ENCODE measurements around the gene EDNRA.

The EDNRA gene

DNA sequence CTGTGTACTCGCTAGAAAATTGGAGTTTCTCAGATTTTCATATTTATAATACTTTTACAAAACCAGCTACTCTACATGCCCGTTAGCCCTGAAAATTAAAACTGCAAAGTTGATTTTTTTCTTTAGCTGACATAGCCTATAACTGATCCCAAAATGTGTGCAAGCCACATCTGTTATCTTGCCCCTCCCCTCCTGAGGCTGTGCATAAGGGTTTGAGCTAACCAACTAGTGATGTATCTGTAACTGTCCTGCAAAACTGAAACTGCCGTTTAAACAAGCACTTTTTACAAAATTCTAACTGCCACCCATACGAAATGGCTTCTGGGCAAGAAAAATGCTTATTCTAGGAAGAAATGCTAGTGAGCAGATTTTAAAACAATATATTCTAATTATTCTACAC lies 59.1 kb downstream of the EDNRA start:
- DNase-seq (ENCODE audit: low read depth in 2 of 2, low spot score in 1 of 2), result no peak

DNA sequence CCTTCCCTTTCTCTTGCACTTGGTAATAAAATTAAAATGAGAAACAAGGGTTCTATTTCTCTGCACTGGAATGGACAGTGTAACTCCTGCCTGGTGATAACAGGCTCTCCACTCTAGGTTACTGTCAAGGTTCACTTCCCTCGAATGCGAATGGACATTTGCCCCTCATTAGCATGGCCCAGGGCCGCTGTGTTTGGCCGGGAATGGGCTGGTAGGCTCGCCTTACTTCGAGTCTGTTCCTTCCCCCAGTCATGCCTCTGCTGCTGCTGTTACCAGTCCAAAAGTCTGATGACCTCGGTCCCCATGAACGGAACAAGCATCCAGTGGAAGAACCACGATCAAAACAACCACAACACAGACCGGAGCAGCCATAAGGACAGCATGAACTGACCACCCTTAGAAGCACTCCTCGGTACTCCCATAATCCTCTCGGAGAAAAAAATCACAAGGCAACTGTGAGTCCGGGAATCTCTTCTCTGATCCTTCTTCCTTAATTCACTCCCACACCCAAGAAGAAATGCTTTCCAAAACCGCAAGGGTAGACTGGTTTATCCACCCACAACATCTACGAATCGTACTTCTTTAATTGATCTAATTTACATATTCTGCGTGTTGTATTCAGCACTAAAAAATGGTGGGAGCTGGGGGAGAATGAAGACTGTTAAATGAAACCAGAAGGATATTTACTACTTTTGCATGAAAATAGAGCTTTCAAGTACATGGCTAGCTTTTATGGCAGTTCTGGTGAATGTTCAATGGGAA lies 61.5 kb downstream of the EDNRA start:
- no peak for DNase-seq (ENCODE audit: low read depth in 2 of 2, low spot score in 1 of 2)

DNA sequence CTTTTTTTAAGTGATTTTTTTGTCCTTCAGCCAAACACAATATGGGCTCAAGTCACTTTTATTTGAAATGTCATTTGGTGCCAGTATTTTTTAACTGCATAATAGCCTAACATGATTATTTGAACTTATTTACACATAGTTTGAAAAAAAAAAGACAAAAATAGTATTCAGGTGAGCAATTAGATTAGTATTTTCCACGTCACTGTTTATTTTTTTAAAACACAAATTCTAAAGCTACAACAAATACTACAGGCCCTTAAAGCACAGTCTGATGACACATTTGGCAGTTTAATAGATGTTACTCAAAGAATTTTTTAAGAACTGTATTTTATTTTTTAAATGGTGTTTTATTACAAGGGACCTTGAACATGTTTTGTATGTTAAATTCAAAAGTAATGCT lies 62.1 kb downstream of the EDNRA start:
- DNase-seq (ENCODE audit: low read depth in 2 of 2, low spot score in 1 of 2), result no peak

DNA sequence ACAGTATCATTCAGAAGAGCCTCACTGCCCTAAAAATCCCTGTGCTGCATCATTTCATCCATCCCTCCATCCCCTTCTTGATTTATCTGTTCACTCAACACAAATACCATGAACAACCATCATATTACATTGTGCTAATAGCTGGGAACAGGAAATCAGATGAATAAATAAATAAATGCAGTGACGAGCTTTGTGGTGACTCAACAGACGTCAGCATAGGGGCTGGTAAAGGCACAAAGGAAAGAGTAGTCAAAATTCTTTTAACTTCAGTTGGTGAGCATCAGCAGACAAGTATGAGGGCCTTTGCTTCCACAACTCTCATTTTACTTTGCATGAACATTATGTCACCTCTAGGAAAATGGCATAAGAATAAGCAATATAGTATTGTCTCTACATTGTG lies 65.5 kb downstream of the EDNRA start:
- DNase-seq (ENCODE audit: low read depth in 2 of 2, low spot score in 1 of 2), result no peak

DNA sequence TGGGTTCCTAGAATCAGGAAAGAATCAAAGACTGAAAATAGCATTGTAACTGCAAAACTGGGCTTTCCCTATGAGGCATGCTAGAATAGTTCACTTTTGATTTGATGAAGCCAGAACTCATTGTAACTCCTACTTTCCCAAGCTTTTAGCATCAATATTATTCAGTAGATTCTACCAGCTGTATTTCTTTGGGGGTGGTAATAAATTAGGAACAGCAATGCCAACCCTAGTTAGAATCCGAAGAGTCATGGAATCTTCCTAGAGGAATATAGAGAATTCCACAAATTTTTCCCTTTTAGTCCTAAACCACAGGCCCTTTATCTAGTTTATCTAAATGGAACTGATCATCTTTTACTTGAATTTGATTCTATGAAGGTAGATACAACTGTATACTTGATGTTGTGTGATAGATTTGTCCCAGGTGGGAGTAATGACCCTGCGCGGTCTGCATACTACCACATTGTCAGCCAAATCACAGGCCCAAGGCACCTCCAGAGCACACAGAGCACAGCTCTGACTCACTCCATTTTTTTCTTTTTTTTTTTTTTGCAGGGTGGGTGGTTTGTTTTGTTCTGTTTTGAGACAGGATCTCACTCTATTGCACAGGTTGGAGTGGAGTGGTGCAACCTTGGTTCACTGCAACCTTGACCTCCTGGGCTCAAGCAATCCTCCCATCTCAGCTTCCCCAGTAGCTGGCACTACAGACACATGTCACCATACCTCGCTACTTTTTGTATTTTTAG lies 66.6 kb downstream of the EDNRA start:
- no peak for DNase-seq (ENCODE audit: low read depth in 2 of 2, low spot score in 1 of 2)

DNA sequence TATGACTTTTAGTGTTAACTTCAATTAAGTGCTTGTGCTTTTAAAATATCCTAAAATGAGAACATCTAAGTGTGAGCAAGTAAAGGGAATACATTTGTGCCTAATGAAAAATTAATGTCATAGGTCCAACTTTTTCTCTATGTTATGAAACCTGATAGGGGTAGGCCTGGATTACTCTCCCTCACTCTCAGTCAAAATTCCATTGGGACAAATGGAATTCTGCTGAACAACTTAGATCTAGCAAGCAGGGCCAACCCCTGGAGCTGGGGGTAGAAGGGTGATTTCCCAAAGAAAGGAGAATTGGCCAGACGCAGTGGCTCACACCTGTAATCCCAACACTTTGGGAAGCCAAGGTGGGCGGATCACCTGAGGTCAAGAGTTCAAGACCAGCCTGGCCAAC lies 67.4 kb downstream of the EDNRA start:
- no peak for DNase-seq (ENCODE audit: low read depth in 2 of 2, low spot score in 1 of 2)

DNA sequence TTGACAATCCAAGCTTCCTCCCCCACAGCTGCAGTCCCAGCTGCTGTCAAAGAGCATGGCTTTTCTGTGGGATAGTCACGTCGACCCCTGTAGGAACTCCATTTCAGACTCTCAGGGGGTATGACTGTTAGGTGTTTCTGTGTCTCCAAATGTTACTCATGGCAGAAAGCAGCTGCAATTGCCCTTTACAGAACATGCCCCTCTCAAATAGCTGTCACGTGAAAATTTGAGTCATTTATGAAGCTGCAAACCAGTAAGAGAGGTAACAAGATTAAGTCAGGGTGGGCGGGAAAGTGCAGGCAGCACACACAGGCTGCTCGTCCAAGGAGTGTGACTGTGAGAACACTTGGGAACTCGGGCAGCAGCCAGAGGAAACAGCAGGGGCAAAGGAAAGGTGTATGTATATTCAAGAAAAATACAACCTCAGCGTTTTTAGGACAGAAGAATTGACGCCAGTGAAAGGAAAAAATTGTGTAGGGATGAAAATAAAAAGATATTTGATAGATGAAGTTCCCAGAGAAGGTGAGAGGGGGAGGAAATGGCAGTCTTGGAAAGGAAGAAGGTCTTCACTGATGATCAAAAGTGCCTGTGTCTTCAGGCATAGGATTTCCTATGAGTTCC lies 69.8 kb downstream of the EDNRA start:
- DNase-seq (ENCODE audit: low read depth in 2 of 2, low spot score in 1 of 2), result no peak

DNA sequence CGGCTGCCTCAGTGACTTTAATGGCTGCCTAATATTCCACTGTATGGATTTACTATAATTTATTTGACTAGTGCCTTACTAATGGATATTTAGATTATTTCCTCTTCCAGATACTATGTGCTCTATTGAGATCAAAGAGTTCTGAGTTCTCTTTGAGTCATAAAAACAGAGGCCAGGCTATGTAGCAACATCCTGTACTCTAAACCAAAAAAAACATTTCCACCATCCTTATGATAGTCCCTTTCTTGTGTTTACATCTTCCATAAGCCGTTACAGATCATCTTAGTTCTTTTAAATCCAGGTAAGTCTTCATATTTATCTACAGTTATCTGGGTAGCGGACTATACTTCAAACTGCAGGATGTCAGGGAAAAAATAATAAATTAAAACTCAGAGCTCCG lies 79.7 kb downstream of the EDNRA start:
- DNase-seq (ENCODE audit: low read depth in 2 of 2, low spot score in 1 of 2), result no peak

DNA sequence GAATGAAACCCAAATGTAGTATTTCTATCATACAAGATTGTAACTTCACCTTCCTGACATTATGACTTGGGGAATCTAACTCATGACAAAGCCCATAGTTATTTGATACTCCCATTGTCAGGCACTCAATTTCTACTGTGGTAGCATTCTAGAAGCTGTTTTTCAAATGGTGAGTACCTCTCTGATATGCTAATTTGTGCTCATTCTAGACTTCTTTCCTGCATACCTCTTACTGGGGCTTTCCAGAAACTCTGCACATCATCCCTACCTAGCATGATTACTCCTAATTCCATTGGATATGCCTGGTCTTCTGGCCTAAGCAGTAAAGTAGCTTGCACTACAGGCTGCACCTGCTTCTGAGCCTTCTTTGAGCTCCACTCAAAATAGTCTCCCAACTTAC lies 85.9 kb downstream of the EDNRA start:
- DNase-seq (ENCODE audit: low read depth in 2 of 2, low spot score in 1 of 2), result no peak

DNA sequence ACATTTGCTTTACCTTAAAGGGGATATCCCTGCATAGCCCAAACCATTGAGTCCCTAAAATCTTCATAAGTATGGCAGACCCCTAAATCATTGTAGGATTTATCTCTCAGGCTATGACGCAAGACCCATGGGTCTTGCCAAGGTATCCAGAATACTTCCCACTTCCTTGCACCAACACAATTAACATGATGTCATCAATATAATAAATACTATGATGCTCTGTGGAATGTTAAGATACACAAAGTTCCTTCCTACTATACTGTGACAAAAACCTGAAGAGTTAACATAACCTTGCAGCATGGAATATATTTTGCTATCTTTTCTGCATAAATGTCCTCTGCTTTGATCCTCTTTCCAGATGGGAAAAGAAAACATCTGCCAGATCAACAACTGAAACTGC lies 86.4 kb downstream of the EDNRA start:
- no peak for DNase-seq (ENCODE audit: low read depth in 2 of 2, low spot score in 1 of 2)

DNA sequence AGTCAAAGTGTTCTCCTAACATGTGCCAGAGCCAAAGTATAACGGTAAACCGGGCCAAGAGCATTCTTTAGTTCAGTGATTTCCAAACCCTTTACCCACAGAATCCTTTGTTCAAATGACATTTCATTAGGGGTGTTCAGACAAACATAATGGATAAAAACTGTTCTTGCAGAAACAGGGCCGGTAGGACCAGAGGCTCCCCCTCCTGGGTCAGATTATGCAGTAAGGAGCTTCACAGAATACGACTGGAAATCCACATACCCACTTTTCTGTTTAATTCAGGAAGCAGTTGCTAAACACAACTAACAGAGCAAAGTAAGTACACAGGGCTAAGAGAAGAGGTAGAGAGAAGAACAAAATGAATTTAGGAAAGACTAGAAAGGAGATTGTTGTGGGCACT lies 89.7 kb downstream of the EDNRA start:
- no peak for DNase-seq (ENCODE audit: low read depth in 2 of 2, low spot score in 1 of 2)

DNA sequence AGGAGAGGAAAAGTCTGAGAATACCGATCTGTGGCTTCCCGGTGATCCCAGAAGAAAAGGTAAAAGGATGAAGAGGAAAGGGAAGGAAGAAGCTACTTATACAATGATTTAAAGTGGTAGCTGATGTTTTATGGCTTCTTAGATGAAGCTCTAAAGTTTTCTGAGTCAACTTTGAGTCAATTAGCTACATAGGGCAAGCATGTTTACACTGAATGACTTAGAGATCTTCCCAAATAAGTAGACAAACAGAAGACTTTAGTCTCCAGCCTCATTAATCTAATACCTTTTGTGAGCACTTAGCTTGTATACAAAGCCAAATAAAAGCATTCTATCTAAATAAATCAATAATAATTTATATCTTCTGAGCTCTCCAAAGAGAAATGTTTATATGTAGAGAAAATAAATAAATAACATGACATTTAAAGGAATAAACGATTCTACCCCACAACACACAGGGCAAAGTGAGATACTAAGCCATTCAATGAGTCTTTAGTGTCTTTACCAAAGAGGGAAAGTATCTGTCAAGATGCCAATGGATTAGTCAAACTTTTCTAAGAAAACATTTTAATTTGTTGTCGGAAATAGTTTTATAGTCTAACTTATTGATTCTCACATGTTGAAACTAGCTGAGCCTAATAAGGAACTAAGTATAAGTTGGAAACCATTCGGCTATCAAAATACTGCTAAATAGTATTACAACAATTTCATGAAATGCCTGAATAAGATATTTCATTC lies 90.3 kb downstream of the EDNRA start:
- DNase-seq (ENCODE audit: low read depth in 2 of 2, low spot score in 1 of 2), result no peak

DNA sequence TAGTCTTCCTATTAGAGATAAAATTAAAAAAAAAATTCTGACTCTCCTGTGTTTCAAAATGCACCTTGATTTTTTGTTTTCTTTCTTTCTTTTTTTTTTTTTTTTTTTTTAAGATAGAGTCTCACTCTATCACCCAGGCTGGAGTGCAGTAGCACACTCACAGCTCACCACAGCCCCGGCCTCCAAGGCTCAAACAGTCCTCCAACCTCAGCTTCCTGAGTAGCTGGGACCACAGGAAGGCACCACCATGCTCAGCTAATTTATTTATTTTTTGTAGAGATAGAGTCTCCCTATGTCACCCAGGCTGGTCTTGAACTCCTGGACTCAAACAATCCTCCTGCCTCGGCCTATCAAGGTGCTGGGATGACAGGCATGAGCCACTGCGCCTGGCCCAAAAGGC lies 95.2 kb downstream of the EDNRA start:
- no peak for DNase-seq (ENCODE audit: low read depth in 2 of 2, low spot score in 1 of 2)

DNA sequence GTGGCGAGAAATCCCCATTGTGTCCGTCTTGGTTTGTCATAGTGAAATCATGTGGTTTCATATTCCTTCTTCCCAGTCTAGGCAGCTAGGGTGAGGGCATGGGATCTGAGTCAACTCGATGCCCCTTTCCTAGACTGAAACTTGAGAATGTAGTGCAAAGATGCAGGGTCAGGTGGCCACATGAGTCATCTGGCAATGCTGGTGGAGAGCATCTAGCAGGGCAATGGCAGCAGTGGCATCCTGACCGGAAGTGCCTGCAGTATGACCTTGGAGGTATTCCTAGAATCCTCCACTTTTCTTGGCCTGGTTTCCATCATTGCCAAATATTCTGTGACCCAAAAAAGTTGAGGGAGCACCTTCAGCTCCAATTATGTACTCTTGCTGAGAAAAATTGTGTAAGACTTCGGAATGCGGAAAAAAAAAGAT lies 97.2 kb downstream of the EDNRA start:
- no peak for DNase-seq (ENCODE audit: low read depth in 2 of 2, low spot score in 1 of 2)

DNA sequence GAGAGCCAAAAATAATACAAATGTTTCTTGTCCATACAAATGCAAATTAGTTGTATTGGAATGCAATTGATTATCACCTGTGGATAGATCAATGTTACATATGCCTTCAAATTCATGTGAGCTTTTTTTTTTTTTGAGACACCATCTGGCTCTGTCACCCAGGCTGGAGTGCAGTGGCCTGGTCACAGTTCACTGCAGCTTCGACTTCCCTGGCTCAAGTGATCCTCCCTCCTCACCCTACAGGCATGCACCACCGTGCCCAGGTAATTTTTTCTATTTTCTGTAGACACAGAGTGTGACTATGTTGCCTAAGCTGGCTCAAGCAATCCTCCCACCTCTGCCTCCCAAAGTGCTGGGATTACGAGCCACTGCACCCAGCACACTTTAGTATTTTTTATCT lies 97.7 kb downstream of the EDNRA start:
- no peak for DNase-seq (ENCODE audit: low read depth in 2 of 2, low spot score in 1 of 2)

DNA sequence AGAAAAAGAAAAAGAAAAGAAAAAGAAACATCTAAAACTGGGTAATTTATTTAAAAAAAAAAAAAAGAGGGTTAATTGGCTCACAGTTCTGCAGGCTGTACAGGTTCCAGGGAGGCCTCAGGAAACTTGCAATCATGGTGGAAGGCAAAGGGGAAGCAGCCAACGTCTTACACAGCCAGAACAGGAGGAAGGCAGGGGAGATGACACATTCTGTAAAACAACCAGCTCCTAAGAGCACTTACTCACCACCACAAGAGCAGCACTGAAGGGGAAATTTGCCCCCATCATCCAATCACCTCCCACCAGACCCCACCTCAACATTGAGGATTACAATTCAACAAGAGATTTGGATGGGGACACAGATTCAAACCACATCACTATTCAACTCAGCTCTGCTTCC lies 99.5 kb downstream of the EDNRA start:
- DNase-seq (ENCODE audit: low read depth in 2 of 2, low spot score in 1 of 2), result no peak

DNA sequence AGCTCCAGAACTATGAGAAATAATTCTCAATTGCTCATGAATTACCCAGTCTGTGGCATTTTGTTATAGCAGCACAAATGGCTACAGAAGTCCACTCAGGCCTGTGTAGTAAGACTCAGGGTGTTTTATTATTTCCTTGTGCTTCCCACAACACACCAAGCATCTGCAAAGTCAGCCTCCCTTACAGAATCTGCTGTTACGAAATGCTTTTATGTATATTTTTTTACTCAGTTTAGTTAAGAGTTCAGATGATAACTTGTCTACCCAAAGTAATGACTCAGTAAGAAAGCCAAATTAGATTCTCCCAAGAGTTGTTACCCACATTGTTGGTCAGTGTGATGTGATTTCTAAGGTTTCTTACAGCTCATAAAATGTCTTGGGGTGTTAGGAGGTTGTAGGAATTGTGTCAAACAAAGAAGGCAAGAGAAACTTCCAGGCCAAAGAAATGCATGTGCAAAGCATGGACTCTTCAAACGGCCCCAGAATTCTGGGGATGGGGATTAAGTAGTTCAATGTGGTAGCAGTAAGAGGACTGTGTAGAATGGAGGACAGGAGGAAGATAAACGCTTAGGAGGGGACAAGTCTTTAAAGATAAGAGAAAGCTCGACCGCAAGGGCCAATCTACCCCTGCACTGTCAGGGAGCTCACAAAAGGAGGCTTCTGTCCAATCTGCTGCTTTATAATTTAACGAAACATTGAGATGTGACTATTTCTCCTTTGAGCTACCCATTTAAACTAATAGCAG lies 100.9 kb downstream of the EDNRA start:
- DNase-seq (ENCODE audit: low read depth in 2 of 2, low spot score in 1 of 2), result no peak

DNA sequence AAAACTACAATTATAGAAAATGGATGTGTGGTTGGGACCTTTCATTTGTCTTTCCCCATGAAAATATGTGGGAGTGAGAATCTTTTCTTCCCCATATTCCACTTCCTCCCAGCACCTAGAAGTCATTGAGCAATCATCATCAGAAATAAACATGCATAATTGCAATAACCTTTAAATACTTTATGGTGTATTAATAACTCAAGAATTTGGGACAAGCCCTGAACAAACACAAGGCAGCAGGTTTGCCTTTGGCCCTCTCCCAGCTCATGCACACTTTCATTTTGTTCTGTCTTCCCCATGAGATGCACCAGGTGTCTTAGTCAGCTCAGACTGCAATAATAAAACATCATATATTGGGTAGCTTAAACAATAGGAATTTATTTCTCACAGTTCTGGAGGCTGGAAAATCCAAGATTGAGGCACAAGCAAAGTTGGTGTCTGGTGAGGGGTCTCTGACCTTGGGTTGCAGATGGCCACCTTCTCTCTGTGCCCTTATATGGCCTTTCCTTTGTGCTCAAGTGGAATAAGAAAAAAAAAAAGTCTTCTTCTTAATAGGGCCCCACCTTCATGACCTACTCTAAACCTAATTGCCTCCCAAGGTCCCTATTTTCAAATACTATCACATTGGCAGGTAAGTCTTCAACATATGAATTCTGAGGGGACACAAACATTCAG lies 101.6 kb downstream of the EDNRA start:
- DNase-seq (ENCODE audit: low read depth in 2 of 2, low spot score in 1 of 2), result no peak

DNA sequence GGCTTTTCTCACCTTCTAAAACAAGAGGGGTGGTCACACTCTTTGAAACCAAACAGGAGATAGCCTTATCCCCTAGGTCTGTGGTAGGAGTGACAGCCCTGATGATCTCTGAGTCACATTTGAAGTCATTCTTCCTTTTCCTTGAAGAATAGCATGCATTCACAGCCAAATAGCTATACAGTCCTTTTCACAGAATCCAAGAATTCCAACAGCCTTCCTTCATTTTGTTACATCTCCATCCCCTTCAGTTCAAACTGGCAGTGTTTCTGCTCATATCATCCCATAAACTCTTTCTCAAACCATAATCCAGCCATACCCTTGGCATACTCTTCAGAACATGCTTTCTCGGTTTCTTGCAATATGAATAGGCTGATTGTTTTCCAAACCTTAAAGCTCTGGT lies 103.0 kb downstream of the EDNRA start:
- DNase-seq (ENCODE audit: low read depth in 2 of 2, low spot score in 1 of 2), result no peak

DNA sequence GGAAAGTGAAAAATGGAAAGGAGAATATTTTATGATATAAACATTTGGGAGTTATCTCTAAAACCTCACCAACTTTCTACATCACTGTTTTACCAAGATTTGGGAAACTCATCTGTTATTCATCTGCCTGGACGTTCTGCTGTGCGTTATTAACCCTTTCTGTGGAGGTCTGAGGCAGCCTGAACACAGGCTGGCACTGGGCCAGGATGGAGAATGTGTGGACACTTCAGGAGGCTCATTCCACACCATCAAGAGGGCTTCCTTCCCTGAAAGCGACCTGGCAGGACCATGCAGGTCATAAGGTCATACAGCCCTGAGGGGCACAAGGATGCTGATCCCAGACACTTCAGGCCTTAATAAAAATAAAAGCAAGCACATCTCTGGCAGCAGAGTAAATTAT lies 105.1 kb downstream of the EDNRA start:
- no peak for DNase-seq (ENCODE audit: low read depth in 2 of 2, low spot score in 1 of 2)

DNA sequence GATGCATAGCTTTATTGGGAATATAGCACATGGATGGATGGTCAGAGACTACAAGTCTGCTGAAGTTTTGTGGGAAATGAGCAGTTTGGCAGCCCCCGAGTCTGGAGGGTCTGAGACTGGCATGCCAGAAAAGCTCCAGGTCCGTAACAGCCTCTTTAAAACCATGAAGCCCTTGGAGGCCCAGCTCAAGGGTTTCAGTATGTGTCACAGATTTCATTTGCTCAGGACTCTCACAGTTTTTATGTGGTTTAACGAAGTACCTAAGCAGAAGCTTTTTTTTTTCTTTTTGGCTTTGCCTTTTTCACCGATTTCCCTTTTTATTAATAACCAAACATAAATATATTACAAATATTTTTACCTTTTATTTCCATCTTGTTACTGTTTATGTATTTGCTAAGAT lies 105.7 kb downstream of the EDNRA start:
- no peak for DNase-seq (ENCODE audit: low read depth in 2 of 2, low spot score in 1 of 2)

Data from stimulated activated CD8-positive, alpha-beta memory T cell treated with anti-CD3 and anti-CD28 coated beads, Interleukin-4, amount 100 ng/mL, for 1 hour (primary cell).